A549 (cell line): ENCODE data around the gene ZNF804B. TPM values are rescaled to one million over a fixed set of nuclear protein-coding genes. Genes with fewer than 3 reads are reported as not detected.

ENCODE experiments used
- ATAC-seq, 2 experiments: fragments of 200-7000 bp in 1 of 2; fragments of >200 bp in 1 of 2; cut with Nextera tagmentation in 1 of 2; cut with Tn5 transposase in 1 of 2; 3 replicates each; pipeline versions ENCODE4 v1.8.0 to v1.9.1; 2018 to 2020; ENCODE audit warnings: mild to moderate bottlenecking in 1 of 2, moderate library complexity in 1 of 2
- CTCF ChIA-PET: fragments of 300-600 bp; sonication (Branson Sonifier 250); formaldehyde crosslinking; extraction: SDS; loops from one replicate; lab custom pipeline; 2021; ENCODE audit warnings: antibody characterized with exemption, inconsistent platforms; lab: Yijun Ruan, JAX
- POLR2A ChIA-PET: fragments of 350-600 bp; formaldehyde crosslinking; extraction: SDS; loops from one replicate; lab custom pipeline; 2021; ENCODE audit warnings: antibody characterized with exemption, inconsistent platforms; lab: Yijun Ruan, JAX
- DNase-seq, 2 experiments: peaks; one replicate each; pipeline versions ENCODE4 v3.0.0 to v3.0.0-alpha.2; 2011 to 2016; ENCODE audit warnings: low read depth in 1 of 2, low spot score in 1 of 2
- FAIRE-seq: peaks from 2 replicates; lab custom pipeline; 2011; peaks lifted over from hg19 to GRCh38; lab: Jason Lieb, UNC
- H3K27ac ChIP-seq, 2 experiments: fragments of >200 bp; sonication (Bioruptor Twin); formaldehyde crosslinking; 3 replicates each; pipeline ENCODE4 v1.5.1; 2016 to 2017
- H3K4me1 ChIP-seq: fragments of >200 bp; sonication (Bioruptor Twin); formaldehyde crosslinking; 3 replicates; pipeline ENCODE4 v1.6.1; 2016
- H3K4me2 ChIP-seq: fragments of >200 bp; sonication (Bioruptor Twin); formaldehyde crosslinking; 3 replicates; pipeline ENCODE4 v1.6.1; 2016
- H3K4me3 ChIP-seq: fragments of >200 bp; sonication (Bioruptor Twin); formaldehyde crosslinking; 3 replicates; pipeline ENCODE4 v1.5.1; 2016
- H3K9me3 ChIP-seq: fragments of >200 bp; sonication (Bioruptor Twin); formaldehyde crosslinking; 3 replicates; pipeline ENCODE4 v1.6.1; 2016
- ATOH8 ChIP-seq: fragments of 250-450 bp; sonication (Bioruptor Pico); IDR thresholded peaks from 2 replicates; pipeline ENCODE4 v1.5.0; 2020; ENCODE audit warnings: low read depth, mild to moderate bottlenecking, moderate library complexity
- BCL3 ChIP-seq: fragments of >200 bp; sonication (Bioruptor Twin); formaldehyde crosslinking; IDR thresholded peaks from 3 replicates; pipeline ENCODE4 v1.6.1; 2016
- BHLHE40 ChIP-seq: IDR thresholded peaks from 2 replicates; pipeline ENCODE4 v1.6.1; 2012; ENCODE audit warnings: low read depth, low read length, inconsistent platforms
- CBX2 ChIP-seq: fragments of 200-600 bp; sonication (generic); IDR thresholded peaks from 2 replicates; pipeline ENCODE4 v1.6.1; 2016; ENCODE audit warnings: low read depth, mild to moderate bottlenecking, borderline replicate concordance
- CEBPB ChIP-seq, 2 experiments: fragments of >200 bp in 1 of 2; sonication (Bioruptor Twin) in 1 of 2; formaldehyde crosslinking in 1 of 2; IDR thresholded peaks; 2 replicates each; pipeline ENCODE4 v1.6.1; 2012 to 2016
- E2F6 ChIP-seq: IDR thresholded peaks from 2 replicates; pipeline ENCODE4 v1.6.1; 2012; ENCODE audit warnings: low read depth, borderline replicate concordance
- EHMT2 ChIP-seq: fragments of 200-600 bp; sonication (generic); IDR thresholded peaks from 2 replicates; pipeline ENCODE4 v1.6.1; 2016; ENCODE audit warnings: antibody characterized with exemption, low read depth, mild to moderate bottlenecking, moderate library complexity
- ELK1 ChIP-seq: fragments of 150-350 bp; IDR thresholded peaks from 2 replicates; pipeline ENCODE4 v1.6.1; 2014; ENCODE audit warnings: low read depth, mild to moderate bottlenecking, low read length
- EP300 ChIP-seq, 2 experiments: fragments of >200 bp; sonication (Bioruptor Twin); formaldehyde crosslinking; IDR thresholded peaks; 2 replicates in 1 of 2; 3 replicates in 1 of 2; pipeline ENCODE4 v1.6.1; 2016 to 2017
- ESRRA ChIP-seq: fragments of 150-350 bp; IDR thresholded peaks from 2 replicates; pipeline ENCODE4 v1.6.1; 2014; ENCODE audit warnings: mild to moderate bottlenecking, low read length, borderline replicate concordance
- FOSB ChIP-seq: fragments of 250-450 bp; sonication (Bioruptor Pico); IDR thresholded peaks from 2 replicates; pipeline ENCODE4 v1.5.0; 2020; ENCODE audit warnings: mild to moderate bottlenecking, moderate library complexity
- FOXS1 ChIP-seq: fragments of 250-450 bp; sonication (Bioruptor Pico); IDR thresholded peaks from 2 replicates; pipeline ENCODE4 v1.5.0; 2020; ENCODE audit warnings: mild to moderate bottlenecking, moderate library complexity
- GATA3 ChIP-seq: IDR thresholded peaks from 2 replicates; pipeline ENCODE4 v1.6.1; 2012; ENCODE audit warnings: borderline replicate concordance
- JUN ChIP-seq, 2 experiments: fragments of >200 bp; sonication (Bioruptor Twin); formaldehyde crosslinking; IDR thresholded peaks; 2 replicates in 1 of 2; 3 replicates in 1 of 2; pipeline ENCODE4 v1.6.1; 2016 to 2017
- JUNB ChIP-seq: fragments of >200 bp; sonication (Bioruptor Twin); formaldehyde crosslinking; IDR thresholded peaks from 2 replicates; pipeline ENCODE4 v1.6.1; 2016
- KDM1A ChIP-seq: fragments of 200-600 bp; sonication (generic); IDR thresholded peaks from 2 replicates; pipeline ENCODE4 v1.6.1; 2016; ENCODE audit warnings: low read depth, mild to moderate bottlenecking
- MAFK ChIP-seq: fragments of 450-650 bp; IDR thresholded peaks from 2 replicates; pipeline ENCODE4 v1.6.1; 2014; ENCODE audit not compliant: partially characterized antibody
- MAZ ChIP-seq: fragments of 150-350 bp; IDR thresholded peaks from 2 replicates; pipeline ENCODE4 v1.6.1; 2014; ENCODE audit warnings: antibody characterized with exemption, low read depth, low read length, borderline replicate concordance
- MYC ChIP-seq: IDR thresholded peaks from 2 replicates; pipeline ENCODE4 v1.6.1; 2012; ENCODE audit warnings: mild to moderate bottlenecking, inconsistent platforms, low read length, improper control_type of control experiment, borderline replicate concordance
- NFE2L2 ChIP-seq: fragments of 150-350 bp; conservative IDR thresholded peaks from 2 replicates; pipeline ENCODE4 v1.6.1; 2014; ENCODE audit warnings: low read length
- NPAS2 ChIP-seq: fragments of 250-450 bp; sonication (Bioruptor Pico); IDR thresholded peaks from 2 replicates; pipeline ENCODE4 v1.8.0; 2022; ENCODE audit warnings: mild to moderate bottlenecking, moderate library complexity, borderline replicate concordance
- NR3C1 ChIP-seq: fragments of >200 bp; sonication (Bioruptor Twin); formaldehyde crosslinking; IDR thresholded peaks from 3 replicates; pipeline ENCODE4 v1.6.1; 2017
- PHF8 ChIP-seq: fragments of 200-600 bp; sonication (generic); IDR thresholded peaks from 2 replicates; pipeline ENCODE4 v1.6.1; 2016; ENCODE audit warnings: low read depth, mild to moderate bottlenecking, antibody characterized with exemption, moderate library complexity, borderline replicate concordance
- RAD21 ChIP-seq, 2 experiments: fragments of >200 bp in 1 of 2; sonication (Bioruptor Twin) in 1 of 2; formaldehyde crosslinking in 1 of 2; IDR thresholded peaks in 1 of 2; conservative IDR thresholded peaks in 1 of 2; 2 replicates in 1 of 2; 3 replicates in 1 of 2; pipeline ENCODE4 v1.6.1; 2012 to 2018; ENCODE audit warnings: inconsistent platforms in 1 of 2
- TFCP2L1 ChIP-seq: fragments of 250-450 bp; sonication (Bioruptor Pico); IDR thresholded peaks from 2 replicates; pipeline ENCODE4 v1.5.0; 2021; ENCODE audit warnings: mild to moderate bottlenecking
- USF2 ChIP-seq: fragments of 450-650 bp; IDR thresholded peaks from 2 replicates; pipeline ENCODE4 v1.6.1; 2014; ENCODE audit warnings: antibody characterized with exemption
- ZFP36 ChIP-seq: fragments of 450-650 bp; IDR thresholded peaks from 2 replicates; pipeline ENCODE4 v1.6.1; 2014; ENCODE audit warnings: borderline replicate concordance; ENCODE audit not compliant: partially characterized antibody
- ZNF302 ChIP-seq: fragments of 250-450 bp; sonication (Bioruptor Pico); IDR thresholded peaks from 2 replicates; pipeline ENCODE4 v1.9.0; 2021; ENCODE audit warnings: inconsistent platforms, mild to moderate bottlenecking, moderate library complexity
- ZSCAN20 ChIP-seq: fragments of 250-450 bp; sonication (Bioruptor Pico); IDR thresholded peaks from 2 replicates; pipeline ENCODE4 v1.8.0; 2022; ENCODE audit warnings: mild to moderate bottlenecking, moderate library complexity
- WGBS: methylation state at CpG from one replicate; pipeline ENCODE4 v1.1.6; 2017; ENCODE audit errors: missing lambda C conversion rate; 5-methylcytosine and 5-hydroxymethylcytosine counted together
- polyA plus RNA-seq, 4 experiments: library from polyadenylated mRNA; depleted of rRNA in 3 of 4; stranded (reverse); fragments of >200 nt; fragmentation: RNase III in 1 of 4; extraction: RNeasy Plus Mini Kit Qiagen cat#74134 plus additional on column Dnase treatment in 1 of 4; gene quantifications; 2 replicates in 3 of 4; 3 replicates in 1 of 4; pipeline ENCODE4 v1.2.3, GENCODE V29; 2011 to 2017

The ZNF804B gene
- polyA plus RNA-seq, 2 of the 4 experiments (the other 2 are of a cell fraction) = not detected

- no peak for TF ChIP-seq BCL3
- TF ChIP-seq ESRRA = no peak
- TF ChIP-seq USF2 = no peak
- TF ChIP-seq ZFP36 = no peak
- TF ChIP-seq NR3C1 = no peak
- no peak for TF ChIP-seq ELK1
- TF ChIP-seq GATA3 = no peak
- no peak for TF ChIP-seq JUN (IDR thresholded peaks at IDR 0.05)
- TF ChIP-seq ATOH8 (CRISPR knock-in tag) = no peak
- no peak for TF ChIP-seq CEBPB (IDR thresholded peaks at IDR 0.05)
- TF ChIP-seq RAD21 (conservative IDR thresholded peaks at IDR 0.05 in 1 of 2, IDR thresholded peaks at IDR 0.05 in 1 of 2) = no peak
- no peak for TF ChIP-seq BHLHE40
- no peak for TF ChIP-seq KDM1A
- no peak for TF ChIP-seq E2F6
- no peak for TF ChIP-seq JUNB
- TF ChIP-seq MAZ = no peak
- no peak for TF ChIP-seq ZNF302 (CRISPR knock-in tag)
- no peak for TF ChIP-seq PHF8
- TF ChIP-seq NFE2L2 = no peak
- TF ChIP-seq EP300 (IDR thresholded peaks at IDR 0.05) = no peak
- no peak for ATAC-seq
- no peaks in the 10 kb centered on the region for H3K4me1 ChIP-seq
- H3K27ac ChIP-seq = no peak overlapping the region
- H3K4me3 ChIP-seq = no peak overlapping the region
- H3K9me3 ChIP-seq = no peaks in the 10 kb centered on the region
- ChIA-PET CTCF (no interaction called here), POLR2A (no interaction called here)
- FAIRE-seq = no peak
- DNase-seq = no peak
- no peak overlapping the region for H3K4me2 ChIP-seq
- WGBS = 0% methylated on average over 4 of the region's 4 CpGs
Observed at GRCh38 chr7:89264126-89264525, 504.6 kb downstream of the ZNF804B start.

GRCh38 chr7:89265631-89266030 lies 506.1 kb downstream of the ZNF804B start:
- 13% methylated on average over 2 of the region's 2 CpGs for WGBS
- FAIRE-seq = no peak
- Histone ChIP-seq H3K4me1 (no peaks in the 10 kb centered on the region), H3K4me2 (no peak overlapping the region), H3K4me3 (no peak overlapping the region), H3K9me3 (no peaks in the 10 kb centered on the region), H3K27ac (no peak overlapping the region)
- no peak for DNase-seq
- CTCF ChIA-PET = no interaction called here
- TF ChIP-seq CBX2 (no peak), ZSCAN20 (CRISPR knock-in tag) (no peak), MYC (no peak), MAFK (no peak), MAZ (no peak), ZNF302 (CRISPR knock-in tag) (no peak), NPAS2 (CRISPR knock-in tag) (no peak), FOXS1 (CRISPR knock-in tag) (no peak), EHMT2 (no peak), FOSB (CRISPR knock-in tag) (no peak), TFCP2L1 (CRISPR knock-in tag) (no peak), ATOH8 (CRISPR knock-in tag) (no peak), NFE2L2 (no peak)
- no peak for ATAC-seq
- POLR2A ChIA-PET = no interaction called here
